HG02884 (cell line): ENCODE measurements around the gene ZNF680.
"Not testable (repeated sequence)": the region's sequence is repeated elsewhere in the genome, so short reads cannot be mapped to it uniquely, and the experiment has no call there.

ENCODE experiments used
- ATAC-seq: cut with Tn5 transposase; IDR thresholded peaks from one replicate; pipeline ENCODE4 v1.9.1; 2021; ENCODE audit warnings: mild to moderate bottlenecking, moderate library complexity; ENCODE audit not compliant: unreplicated experiment

ZNF680 gene

GRCh38 chr7:64557601-64558322 lies 5.1 kb downstream of the ZNF680 start:
- ATAC-seq = no peak

GRCh38 chr7:64555046-64555445 lies 7.8 kb downstream of the ZNF680 start:
- no peak for ATAC-seq

- not testable (repeated sequence) for ATAC-seq
Observed at GRCh38 chr7:64554188-64554587, 8.7 kb downstream of the ZNF680 start.

- ATAC-seq = no peak
Observed at GRCh38 chr7:64551375-64552142, 11.3 kb downstream of the ZNF680 start.

DNA sequence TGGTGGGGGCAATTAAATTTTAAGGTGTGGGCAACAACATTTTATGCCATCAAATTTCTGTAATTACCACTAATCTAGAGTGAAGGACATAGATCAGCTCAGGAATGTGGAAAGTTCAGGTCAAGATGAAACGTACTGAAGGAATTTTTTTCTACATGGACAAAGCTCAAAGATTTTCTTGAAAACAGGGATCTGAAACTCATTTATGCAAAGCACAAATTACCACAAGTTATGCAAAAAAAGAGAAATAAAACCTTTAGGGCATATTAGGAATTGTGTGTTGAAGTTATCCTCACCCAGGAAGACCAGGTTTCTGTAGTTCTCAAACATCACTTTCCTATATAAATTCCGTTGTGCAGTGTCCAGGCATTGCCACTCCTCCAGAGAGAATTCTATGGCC lies 18.9 kb downstream of the ZNF680 start:
- no peak for ATAC-seq

- ATAC-seq = peak; percentile 56
Observed at GRCh38 chr7:64541438-64542359, 21.2 kb downstream of the ZNF680 start.

DNA sequence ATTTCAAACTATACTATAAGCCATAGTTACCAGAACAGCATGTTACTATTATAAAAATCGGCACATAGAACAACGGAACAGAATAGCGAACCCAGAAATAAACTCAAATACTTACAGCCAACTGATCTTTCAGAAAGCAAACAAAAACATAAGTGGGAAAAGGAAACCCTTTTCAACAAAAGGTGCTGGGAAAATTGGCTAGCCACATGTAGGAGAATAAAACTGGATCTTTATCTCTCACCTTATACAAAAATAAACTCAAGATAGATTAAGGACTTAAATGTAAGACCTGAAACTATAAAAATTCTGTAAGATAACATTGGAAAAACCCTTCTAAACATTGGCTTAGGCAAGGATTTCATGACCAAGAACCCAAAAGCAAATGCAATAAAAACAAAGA lies 29.1 kb downstream of the ZNF680 start:
- no peak for ATAC-seq

- ATAC-seq = no peak
Observed at GRCh38 chr7:64528770-64529169, 34.1 kb downstream of the ZNF680 start.

DNA sequence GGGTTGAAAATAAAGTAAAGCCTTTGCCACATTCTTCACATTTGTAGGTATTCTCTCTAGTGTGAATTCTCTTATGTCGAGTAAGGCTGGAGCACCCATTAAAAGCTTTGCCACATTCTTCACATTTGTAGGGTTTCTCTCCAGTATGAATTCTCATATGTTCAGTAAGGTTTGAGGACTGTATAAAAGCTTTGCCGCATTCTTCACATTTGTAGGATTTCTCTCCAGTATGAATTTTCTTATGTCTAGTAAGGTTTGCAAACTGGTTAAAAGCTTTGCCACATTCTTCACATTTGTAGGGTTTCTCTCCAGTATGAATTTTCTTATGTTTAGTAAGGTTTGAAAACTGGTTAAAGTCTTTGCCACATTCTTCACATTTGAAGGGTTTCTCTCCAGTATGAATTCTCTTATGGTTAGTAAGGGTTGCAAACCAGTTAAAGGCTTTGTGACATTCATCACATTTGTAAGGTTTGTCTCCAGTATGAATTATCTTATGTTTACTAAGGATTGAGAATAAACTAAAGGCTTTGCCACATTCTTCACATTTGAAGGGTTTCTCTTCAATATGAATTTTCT lies 41.4 kb downstream of the ZNF680 start:
- no peak for ATAC-seq

- no peak for ATAC-seq
Observed at GRCh38 chr7:64516451-64516850, 46.4 kb downstream of the ZNF680 start.

DNA sequence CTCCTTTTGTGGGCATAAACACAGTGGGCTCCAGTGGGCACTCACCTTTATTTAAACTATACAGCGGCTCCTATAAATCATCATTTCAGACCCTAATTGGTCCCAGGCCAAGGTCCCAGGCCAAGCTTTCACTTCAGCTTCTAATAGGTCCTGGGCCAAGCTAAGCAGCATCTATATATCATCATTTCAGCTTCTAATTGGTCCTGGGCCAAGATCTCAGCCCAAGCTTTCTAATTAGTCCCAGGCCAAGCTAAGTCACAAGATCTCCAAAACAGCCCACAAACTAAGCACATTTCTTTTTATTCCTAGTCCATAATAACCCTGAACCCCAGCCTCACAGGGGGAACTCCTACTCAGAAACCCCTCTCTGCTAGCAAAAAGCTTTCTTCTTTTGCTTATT lies 47.1 kb downstream of the ZNF680 start:
- no peak for ATAC-seq

DNA sequence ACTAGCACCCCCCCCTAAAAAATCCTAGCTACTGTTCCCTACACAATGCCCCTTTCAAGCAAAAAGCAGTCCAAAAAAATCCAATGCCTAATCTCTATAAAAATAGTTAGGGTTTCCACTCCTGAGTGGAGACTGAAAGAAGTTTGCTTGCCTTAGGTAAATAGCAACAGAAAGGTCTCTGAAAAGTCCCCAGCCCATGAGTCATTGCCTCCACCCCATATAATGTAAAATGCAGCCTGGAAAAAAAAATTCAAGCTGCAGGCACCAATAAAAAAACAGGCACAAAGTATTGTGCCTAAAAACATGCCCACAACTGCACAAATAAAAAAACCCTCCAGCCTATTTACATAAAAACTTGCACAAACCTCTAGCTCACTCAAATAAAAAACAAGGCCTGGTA lies 47.5 kb downstream of the ZNF680 start:
- no peak for ATAC-seq

DNA sequence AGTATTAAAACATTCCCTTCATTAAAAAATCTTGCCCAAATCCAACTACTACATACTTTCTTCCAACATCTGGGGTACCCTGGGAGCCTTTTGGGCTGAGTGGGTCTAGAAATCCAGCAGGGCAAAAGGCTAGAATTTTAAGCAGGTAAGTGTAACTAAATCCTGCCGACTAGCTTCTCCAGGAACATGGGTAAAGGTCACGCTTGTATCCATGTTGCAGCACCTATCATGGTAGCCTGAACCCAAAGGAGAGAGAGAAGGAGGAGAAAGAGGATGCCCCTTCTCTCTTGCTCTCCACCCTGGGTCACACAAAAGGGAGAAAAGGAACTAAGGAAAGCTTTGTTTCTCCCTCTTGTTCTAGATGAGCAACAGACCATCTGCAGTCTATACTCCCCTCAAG lies 53.3 kb downstream of the ZNF680 start:
- no peak for ATAC-seq

DNA sequence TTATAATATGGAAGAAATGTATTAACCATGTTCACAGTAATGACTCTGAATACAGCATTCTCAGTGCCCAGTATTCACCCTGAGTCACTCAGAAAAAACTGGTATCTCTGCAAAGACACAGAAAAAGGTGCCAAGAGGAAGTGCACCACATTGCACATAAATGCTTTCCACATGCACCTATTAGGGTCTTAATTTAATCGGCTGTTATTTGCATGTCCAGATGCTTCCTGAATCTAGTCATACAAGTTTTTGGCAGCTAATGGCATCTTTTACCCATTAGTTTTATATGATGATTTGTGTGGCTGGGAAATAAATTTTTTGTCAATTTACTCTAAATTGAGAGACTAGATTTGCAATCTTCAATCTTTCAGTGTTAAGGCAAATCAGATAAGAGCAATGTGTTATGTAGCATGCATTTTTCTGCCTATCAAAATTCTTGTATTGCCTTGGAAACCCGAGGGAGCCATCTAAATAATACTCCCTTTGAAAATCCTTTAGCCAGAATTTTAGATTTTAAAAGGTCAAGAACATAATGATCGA lies 58.2 kb downstream of the ZNF680 start:
- no peak for ATAC-seq

GRCh38 chr7:64498270-64498669 lies 64.6 kb downstream of the ZNF680 start:
- ATAC-seq = no peak

GRCh38 chr7:64494912-64495461 lies 67.9 kb downstream of the ZNF680 start:
- no peak for ATAC-seq

- ATAC-seq = no peak
Observed at GRCh38 chr7:64485623-64486022, 77.2 kb downstream of the ZNF680 start.
